Stimulated activated CD8-positive, alpha-beta memory T cell treated with anti-CD3 and anti-CD28 coated beads, Interleukin-4, amount 100 ng/mL, for 1 hour (primary cell): Measurements from ENCODE around the gene PRSS57.
"Not testable (repeated sequence)": the region's sequence is repeated elsewhere in the genome, so short reads cannot be mapped to it uniquely, and the experiment has no call there.

ENCODE experiments used
- DNase-seq, 2 donors: peaks; one replicate each; pipeline ENCODE4 v3.0.0-alpha.2; 2020; ENCODE audit warnings: low read depth in 2 of 2, low spot score in 1 of 2

Gene PRSS57

DNA sequence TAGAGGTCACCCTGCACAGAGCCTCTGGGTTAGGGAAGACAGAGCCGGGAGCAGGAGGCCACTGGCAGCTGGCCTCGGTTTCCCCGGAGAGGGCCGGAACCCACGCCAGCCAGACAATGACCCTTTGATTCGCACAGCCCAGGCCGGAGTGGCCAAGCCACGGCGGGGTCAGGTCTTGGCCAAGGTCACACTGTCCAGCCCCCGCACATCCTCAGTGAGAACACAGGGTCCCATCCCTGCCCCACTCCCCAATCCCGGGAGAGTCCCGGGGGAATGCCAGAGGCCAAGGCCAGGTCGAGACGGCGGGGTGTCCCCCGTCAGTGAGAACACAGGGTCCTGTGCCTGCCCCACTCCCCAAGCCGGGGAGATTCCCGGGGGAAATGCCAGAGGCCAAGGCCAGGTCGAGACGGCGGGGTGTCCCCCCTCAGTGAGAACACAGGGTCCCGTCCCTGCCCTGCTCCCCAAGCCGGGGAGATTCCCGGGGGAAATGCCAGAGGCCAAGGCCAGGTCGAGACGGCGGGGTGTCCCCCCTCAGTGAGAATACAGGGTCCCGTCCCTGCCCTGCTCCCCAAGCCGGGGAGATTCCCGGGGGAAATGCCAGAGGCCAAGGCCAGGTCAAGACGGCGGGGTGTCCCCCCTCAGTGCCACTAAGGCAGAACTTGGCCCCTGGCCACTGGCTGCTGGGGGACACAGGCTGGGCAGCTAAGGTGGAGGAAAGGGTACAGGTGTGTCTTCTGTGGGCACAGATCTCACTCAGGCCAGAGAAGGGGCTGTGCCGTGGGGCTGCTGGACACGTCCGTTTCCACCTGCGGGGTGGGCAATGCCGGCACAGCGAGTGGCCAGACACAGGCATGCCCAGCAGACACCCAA, 20.7 kb downstream of the PRSS57 start:
- DNase-seq: no peak

DNA sequence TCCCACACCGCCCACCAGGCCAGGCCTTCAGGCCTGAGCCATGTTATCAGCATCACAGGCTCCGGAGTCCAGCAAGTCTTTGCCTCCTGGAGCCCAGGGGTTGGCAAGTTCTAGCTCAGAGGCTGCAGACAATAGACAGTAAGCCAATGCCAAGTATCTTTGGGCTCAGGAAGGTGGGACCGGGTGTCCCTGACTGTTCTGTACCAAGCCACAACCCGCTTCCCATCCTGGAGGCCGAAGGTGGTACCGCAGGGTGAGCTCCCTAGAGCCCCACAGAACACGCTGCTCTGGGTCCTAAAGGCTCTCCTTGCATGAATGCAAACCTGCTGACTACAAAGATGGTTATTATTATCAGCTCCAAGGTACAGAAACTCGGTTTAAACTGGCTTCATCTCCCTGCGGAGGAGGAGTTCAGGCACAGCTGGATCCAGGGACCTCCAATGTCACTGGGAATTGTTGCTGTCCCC, 24.6 kb downstream of the PRSS57 start:
- no peak for DNase-seq

DNA sequence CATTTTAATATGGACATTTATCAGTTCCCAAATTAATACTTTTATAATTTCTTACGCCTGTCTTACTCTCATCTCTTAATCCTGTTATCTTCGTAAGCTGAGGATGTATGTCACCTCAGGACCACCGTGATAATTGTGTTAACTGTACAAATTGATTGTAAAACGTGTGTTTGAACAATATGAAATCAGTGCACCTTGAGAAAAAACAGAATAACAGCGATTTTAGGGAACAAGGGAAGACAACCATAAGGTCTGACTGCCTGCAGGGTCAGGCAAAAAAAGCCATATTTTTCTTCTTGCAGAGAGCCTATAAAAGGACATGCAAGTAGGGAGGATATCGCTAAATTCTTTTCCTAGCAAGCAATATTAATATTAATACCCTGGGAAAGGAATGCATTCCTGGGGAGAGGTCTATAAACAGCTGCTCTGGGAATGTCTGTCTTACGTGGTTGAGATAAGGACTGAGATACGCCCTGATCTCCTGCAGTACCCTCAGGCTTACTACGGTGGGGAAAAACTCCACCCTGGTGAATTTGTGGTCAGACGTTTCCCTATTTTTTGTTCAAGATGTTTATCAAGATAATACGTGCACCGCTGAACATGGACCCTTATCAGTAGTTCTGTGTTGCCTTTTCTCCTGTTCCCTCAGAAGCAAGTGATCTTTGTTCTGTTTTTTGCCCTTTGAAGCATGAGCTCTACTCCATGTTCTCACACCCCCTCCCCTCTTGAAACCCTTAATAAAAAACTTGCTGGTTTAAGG, 26.4 kb downstream of the PRSS57 start:
- DNase-seq: not testable (repeated sequence)

DNA sequence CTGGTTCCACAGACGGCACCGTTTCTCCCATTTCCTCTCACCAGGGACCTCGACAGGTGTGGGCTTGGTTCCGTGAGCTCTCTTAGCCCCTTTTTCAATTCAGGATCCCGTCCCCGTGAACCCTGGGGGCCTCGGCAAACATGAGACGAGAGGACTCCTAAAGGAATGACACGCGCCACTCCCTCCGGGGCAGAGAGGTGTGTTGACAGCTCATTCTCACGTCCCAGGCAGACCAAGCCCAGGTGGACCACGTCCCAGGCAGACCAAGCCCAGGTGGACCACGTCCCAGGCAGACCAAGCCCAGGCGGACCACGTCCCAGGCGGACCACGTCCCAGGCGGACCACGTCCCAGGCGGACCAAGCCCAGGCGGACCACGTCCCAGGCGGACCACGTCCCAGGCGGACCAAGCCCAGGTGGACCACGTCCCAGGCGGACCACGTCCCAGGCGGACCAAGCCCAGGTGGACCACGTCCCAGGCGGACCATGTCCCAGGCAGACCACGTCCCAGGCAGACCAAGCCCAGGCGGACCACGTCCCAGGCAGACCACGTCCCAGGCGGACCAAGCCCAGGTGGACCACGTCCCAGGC, 28.2 kb downstream of the PRSS57 start:
- not testable (repeated sequence) for DNase-seq

DNA sequence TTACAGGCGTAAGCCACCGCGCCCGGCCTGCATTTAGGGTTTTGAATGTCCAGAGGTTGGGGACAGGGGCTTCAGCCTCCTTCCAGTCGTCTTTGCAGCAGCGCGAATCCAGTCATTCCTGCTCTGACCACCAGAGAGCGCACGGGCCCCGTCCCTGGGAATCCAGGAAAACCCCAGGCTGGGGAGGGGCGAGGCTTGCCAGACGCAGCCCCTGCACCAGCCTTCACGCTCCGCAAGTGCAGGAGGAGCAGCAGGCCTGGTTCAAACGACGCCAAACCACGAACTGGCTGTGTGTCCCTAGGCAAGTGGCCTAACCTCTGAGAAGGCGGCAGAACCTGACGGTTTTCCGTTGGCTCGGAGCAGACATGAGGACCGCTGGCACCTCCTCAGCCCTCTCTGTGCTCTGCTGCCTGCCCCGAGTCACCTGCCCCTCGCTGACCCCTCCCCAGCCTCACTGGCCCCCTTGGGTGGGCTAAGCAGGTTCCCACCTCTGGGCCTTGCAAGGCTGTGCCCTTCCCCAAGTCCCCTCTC, 30.3 kb downstream of the PRSS57 start:
- DNase-seq: peak; percentile 57 to 64

DNA sequence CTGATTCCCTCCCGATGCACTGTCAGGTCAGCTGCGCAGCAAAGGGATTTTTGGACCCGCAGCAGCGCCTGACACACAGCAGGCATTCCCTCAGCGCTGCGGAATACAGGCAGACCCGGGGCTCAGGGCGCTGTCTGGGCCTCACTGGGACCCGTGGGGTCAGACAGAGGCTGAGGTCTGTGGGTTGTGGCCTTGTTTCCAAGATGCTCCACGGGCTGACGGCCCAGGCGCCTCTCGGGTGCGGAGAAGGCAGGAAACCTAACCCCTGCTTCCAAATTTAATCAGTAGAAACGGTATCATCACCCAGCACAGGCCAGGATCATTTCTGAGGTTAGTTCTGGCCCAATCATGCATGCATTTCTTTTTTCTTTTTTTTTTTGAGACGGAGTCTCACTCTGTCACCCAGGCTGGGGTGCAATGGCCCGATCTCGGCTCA, 31.6 kb downstream of the PRSS57 start:
- DNase-seq: no peak

DNA sequence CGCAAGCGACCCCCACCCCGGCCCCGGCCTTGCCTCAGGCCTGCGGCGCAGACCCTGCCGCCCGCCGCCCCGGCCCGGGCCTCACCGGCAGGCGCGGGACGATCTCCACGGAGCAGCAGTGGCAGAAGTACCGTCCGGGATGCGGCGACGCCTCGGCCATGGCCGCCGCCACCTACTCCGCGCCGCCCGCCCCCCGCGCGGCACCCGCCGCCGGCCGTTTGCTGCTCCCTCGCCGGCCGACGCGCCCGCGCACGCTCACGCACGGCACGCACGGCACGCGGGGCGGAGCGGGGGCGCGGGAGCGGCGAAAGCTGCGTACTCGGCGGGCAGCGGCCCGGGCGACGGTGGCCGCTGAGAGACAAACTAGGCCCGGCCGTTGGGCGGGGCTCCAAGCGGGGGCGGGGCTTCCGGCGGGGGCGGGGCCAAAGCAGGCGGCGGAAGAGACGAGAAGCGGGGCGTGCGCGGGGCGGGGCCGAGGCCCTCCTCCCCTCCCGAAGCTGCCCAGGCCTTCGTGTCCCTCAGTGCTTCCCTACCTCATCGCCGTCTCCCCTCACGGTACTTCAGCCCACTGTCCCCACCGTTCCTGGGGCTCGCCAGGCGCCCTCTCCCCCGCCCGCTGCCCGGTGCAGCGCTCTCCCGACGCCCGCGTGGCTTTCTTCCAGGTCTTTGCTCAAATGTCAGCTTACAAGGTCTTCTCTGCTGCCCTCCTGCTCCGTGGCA, 32.1 kb downstream of the PRSS57 start, which contains the start of gene RNF126:
TSS of gene RNF126 (minus strand) at position 253 of the 720 bp plus-strand sequence. CDS start at position 160, 93 bp downstream.
- DNase-seq: peak; percentile 93 to 94

DNA sequence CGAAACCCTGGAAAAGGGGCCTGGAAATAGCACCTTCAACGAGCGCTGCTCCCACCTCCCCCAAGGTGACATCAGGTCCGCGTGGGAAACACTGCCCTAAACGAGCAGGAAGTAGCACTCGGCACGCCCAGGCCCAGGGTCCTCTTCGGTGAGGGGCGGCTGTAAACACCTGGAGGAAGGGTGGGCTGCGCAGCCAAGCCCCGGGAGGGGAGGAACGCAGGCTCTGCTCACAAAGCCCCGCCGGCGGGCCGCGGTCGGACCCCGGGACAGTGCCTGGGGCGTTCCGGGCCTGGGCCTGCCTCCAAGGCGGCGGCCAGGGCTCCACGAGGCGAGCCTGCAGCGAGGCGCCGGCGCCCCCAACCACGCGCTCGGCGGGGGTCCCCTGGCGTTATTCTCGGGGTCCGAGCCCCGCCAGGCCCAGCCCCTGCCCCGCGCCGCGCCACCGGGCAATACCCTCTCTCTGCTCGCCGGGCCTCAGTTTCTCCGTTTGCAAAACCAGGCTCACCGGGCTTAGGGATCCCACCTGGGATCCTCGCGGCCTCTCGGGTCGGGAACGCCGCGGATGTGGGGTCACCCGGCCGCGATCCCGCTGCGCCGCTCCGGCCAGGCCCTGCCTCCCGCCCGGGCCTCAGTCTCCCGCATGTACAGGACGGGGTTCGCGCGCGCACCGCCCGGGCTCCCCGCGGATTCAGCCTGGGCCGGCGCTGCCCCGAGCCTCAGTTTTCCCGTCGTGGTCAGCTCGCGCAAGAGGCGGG, 32.9 kb downstream of the PRSS57 start:
- peak; percentile 44 to 49 for DNase-seq

DNA sequence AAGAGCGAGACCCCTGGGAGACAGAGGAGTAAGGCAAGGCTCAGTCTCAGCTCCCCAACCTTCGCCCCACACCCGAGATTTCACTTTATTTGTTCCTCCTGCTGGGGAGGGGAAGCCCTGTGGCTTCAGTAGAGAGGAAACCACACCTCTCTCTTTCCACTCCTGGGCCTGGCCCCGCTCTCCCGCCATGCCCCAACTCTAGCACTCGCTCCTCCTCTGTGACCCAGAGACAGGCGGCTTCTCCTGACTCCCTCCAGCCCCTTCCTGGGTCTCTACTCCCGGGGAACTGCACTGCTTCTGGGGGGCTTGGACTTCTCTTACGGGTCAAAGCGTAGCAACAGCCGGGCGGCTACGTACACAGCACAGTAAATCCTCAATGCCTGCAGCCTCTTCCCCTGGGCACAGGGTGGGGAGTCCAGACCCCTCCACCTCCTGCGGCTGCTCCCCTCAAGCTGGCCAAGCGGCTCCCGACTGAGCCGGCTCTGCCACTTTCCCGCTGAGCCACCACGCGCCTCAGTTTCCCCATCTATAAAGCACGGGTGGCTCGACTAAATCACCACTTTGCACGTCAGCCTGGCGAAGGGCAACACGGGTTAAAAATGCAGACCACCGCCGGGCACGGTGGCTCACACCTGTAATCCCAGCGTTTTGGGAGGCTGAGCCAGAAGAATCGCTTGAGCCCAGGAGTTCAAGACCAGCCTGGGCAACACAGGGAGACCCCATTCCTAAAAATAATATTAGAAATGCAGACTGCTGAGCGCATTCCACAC, 33.6 kb downstream of the PRSS57 start:
- DNase-seq: peak; percentile 36 to 52

DNA sequence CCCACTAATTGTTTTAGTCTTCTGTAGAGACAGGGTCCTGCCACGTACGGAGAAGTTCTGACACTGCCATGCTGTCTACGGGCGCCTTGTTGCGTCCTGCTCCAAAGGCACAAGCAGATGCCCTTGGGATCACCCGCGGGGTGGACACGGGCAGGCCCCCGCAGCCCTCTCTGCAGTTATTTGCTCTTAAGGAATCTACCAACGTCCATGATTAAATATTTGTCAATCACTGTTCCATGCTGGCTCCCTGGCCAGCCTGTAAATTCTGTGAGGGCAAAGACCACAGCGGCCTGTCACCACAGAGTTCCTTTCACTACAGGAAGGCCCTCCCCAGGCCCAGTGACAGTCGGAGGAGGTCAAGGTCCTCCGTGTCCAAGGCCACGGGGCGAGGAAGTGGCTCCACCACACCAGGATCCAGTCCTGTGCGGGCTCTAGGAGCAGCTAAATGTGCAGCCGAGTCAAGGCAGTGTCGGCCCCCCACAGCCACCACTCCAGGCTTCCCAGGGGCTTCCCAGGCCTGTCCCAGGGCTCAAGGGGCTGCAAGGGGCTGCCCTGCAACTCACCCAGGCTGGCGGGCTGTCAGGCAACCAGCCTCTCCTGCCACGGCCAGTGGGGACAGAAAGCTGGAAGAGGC, 34.3 kb downstream of the PRSS57 start:
- DNase-seq: no peak

DNA sequence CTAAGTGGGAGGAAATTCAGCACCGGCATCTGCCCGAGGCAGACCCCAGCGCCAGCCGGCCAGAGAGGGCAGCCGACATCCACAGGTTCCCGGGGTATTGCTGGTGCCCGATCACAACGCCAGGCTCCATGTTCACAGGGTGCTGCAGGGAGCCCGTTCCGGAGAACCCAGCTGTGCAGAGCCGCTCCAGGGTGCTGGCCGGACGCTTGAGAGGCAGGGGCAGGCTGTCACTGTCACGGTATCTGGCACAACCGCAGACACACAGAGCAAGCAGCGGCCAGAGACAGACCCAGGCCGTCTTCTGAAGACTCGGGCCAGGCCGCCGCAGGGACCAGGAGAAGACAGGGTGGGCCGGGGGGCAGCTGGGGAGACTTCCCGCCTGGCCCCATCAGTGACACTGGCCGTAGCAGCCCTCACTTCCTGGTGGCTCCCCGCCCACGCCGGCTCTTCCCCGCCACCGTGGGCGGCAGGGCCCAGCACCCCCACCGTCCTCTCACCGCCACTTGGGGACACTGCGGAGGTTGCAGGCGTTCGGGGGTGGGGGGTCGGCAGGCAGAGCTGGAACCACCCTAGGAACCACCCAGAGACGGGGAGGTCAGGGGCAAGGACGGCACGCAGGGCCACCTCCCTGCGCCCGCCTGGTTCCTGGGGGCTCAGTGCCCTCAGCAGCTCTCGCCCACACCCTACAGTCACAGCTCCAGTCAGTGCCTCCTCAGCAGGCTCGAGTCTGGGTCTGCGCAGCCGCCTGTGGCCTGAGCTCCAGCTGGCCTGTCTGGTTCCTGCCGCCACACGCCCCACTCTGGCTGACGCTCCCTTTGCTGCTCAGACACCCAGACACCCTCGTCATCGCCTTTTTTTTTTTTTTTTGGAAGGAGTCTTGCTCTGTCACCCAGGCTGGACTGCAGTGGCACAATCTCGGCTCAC, 36.1 kb downstream of the PRSS57 start:
- DNase-seq: no peak

DNA sequence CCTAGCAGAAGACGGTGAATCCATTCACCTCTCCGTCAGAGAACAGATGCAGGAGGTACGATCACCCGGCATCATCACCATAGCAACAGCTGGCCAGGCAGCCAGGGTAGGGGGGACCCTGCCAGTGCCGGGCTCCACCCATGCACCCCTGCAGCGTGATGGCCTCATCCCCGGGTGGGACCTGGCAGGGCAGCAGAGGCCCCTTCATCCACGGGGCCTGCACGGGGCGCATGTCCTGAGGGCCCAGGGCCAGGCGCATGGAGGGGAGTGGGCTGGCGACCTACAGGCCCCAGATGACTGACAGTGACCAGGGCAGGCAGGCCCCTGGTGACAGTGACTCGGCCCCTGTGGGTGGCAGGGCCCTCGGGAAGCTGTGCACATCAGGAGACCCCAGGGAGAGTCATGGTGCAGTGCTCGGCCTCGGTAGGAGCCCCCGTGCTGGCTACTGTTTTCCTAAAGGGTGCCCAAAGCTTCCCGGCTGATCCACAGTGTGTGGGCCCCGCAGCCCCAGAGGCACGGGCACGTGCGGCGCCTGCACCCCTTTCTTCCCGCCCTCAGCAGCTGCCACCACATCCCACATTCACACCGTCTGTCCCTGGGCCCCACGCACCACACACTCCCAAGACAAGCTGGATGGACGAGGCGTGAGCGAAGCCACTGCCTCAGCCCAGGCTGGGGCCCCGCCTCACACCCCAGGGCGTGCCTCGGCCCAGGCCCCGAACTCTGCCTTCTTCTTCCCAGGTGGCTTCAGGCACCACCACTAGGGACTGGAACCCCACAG, 37.0 kb downstream of the PRSS57 start:
- no peak for DNase-seq

DNA sequence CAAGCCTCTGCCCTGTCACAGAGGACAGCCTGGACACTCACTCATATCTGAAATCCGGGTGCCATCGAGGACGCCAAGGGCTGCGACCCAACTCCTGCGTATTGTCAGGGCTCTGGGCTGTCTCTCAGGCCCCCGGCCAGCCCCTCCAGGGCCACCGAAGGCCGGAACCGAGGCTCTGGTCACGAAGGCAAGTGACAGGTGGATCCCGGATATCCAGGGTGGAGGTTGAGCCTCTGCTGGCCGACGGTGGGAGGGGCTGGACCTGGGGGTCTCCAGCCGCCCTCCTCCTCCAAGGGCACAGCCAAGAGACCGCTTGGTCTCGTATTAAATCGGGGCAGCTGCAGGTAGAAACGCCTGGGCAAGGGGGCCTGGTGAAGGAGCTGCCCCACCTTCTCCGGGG, 37.6 kb downstream of the PRSS57 start:
- DNase-seq: no peak

DNA sequence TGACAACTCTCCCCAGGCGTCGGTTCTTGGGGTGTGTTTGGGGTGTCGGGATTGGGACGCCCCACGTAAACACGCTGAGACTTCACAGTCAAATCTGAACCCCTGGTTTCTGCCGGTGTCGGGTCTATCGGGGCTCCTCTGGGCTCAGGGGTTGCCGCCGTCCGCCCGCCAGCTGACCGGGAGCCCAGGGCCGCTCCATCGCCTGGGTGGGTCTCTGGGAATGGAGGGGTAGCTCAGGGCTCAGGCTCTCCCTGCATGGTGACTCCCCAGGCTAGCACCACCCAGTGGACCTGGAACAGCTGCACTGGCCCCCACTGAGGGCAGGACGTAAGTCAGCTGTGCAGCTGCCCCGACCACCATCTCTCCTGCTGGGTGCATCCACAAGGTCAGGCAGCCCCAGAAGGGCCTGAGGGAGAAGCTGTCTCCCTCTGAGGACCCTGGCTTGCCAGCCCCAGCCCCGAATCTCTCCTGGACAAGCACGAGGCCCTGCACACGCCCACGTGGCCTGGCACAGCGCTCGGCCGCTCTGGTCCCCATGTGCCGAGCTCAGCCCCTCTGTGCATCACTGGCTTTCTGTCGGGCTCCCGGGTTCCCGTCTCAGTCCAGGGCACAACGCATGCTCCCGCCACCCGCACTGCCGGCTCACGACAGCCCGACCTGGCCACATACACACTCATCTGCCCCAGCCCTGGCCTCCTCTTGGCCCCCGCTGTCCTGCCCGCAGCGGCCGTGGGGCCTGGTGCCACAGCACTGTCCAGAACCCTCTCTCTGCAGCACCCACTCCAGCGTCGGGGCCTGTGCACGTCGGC, 38.3 kb downstream of the PRSS57 start:
- no peak for DNase-seq

DNA sequence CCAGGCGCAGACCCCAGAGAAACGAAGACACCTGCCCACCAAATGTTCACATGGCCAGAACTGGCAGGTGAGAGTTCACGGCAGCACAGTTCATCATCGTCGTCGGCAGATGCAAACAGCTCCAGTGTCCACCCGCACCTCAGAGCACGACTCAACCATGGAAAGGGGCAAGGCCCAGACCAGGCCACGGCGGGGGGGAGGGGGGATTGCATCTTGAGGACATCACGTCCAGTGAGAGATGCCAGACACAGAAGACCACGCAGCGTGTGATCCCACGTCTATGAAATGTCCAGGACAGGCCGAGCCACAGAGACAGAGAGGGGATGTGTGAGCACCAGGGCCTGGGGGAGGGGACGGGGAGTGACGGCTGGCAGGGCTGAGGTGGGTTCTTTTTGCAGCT, 39.6 kb downstream of the PRSS57 start:
- no peak for DNase-seq

DNA sequence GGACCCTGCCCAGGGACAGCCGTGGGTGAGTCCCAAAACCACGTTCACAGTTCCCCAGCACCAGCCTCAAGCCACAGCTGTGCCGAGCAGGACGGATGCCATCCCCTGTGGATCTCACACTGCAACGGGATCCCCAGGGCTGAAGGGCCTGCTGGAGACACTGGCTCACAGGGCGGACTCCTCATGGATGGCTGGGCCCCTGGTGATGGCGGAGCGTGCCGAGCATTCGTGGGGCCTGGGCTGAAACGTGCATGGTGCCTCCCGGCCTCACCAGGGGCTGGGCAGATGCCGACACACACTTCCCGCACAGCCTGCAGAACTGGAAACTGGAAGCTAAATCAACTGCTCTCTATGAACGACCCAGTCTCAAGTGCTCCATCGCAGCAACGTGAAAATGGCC, 41.8 kb downstream of the PRSS57 start:
- no peak for DNase-seq
